Muscle of leg (tissue), 11 donors: ENCODE results near the gene PMCH. TPM values are rescaled to one million over a fixed set of nuclear protein-coding genes. Genes with fewer than 3 reads are reported as not detected.
A peak's percentile ranks its signal among the peaks of the same experiment; 100 is the strongest.

ENCODE experiments used
- DNase-seq: peaks from one replicate; pipeline ENCODE4 v3.0.0; 2013
- H3K27ac ChIP-seq: one replicate; pipeline ENCODE4 v1.5.1; 2013; ENCODE audit warnings: mild to moderate bottlenecking, low read length, control low read depth
- H3K27me3 ChIP-seq: one replicate; pipeline ENCODE4 v1.6.1; 2013; ENCODE audit warnings: low read length; ENCODE audit not compliant: control insufficient read depth, insufficient read depth
- H3K36me3 ChIP-seq: one replicate; pipeline ENCODE4 v1.6.1; 2013; ENCODE audit warnings: low read length; ENCODE audit not compliant: control insufficient read depth, insufficient read depth
- H3K4me1 ChIP-seq: one replicate; pipeline ENCODE4 v1.6.1; 2013; ENCODE audit warnings: low read length; ENCODE audit not compliant: control insufficient read depth, insufficient read depth
- H3K4me3 ChIP-seq: one replicate; pipeline ENCODE4 v1.5.1; 2013; ENCODE audit warnings: low read length, control low read depth
- H3K9me3 ChIP-seq: replicated peaks from 2 replicates; pipeline ENCODE4 v1.6.1; 2013; ENCODE audit warnings: low read depth, low read length; ENCODE audit not compliant: control insufficient read depth
- WGBS: methylation state at CpG from one replicate; pipeline ENCODE4 v1.1.5; 2013; ENCODE audit warnings: missing lambda C conversion rate; ENCODE audit not compliant: insufficient coverage; 5-methylcytosine and 5-hydroxymethylcytosine counted together
- polyA plus RNA-seq, 8 donors: library from polyadenylated mRNA; unstranded; fragments of 120-200 nt; gene quantifications; one replicate each; pipeline versions ENCODE4 v1.2.1 to v1.2.3, GENCODE V29; 2013; ENCODE audit warnings: inconsistent platforms in 1 of 8, low replicate concordance in 1 of 8; ENCODE audit not compliant: insufficient read length in 8 of 8, insufficient read depth in 1 of 8
- total RNA-seq: library from RNA; stranded (reverse); fragments of 120-200 nt; gene quantifications from one replicate; pipeline ENCODE4 v1.2.4, GENCODE V29; 2013

The PMCH gene
- total and polyA plus RNA-seq, 9 donors = 0.24 to 0.48 (median 0.36) TPM; not detected in 3

GRCh38 chr12:102201436-102202061 is 3.9 kb upstream of the PMCH start:
- Histone ChIP-seq H3K4me3 (no peak overlapping the region), H3K36me3 (no peaks in the 10 kb centered on the region), H3K4me1 (no peaks in the 10 kb centered on the region), H3K27ac (no peak overlapping the region), H3K9me3 (no peaks in the 10 kb centered on the region), H3K27me3 (no peaks in the 10 kb centered on the region)
- DNase-seq = no peak
- 100% methylated on average over 2 of the region's 3 CpGs for WGBS

GRCh38 chr12:102195826-102196225 is 1.8 kb downstream of the PMCH start:
- no CpG with 5 or more reads among the region's 4 CpGs for WGBS
- no peaks in the 10 kb centered on the region for H3K4me1 ChIP-seq
- no peak overlapping the region for H3K4me3 ChIP-seq
- H3K27me3 ChIP-seq = no peaks in the 10 kb centered on the region
- no peaks in the 10 kb centered on the region for H3K36me3 ChIP-seq
- H3K9me3 ChIP-seq = no peaks in the 10 kb centered on the region
- DNase-seq = no peak
- no peak overlapping the region for H3K27ac ChIP-seq

GRCh38 chr12:102182635-102183034 is 15.0 kb downstream of the PMCH start:
- no CpG with 5 or more reads among the region's 2 CpGs for WGBS

GRCh38 chr12:102174761-102175160 is 22.9 kb downstream of the PMCH start:
- Histone ChIP-seq H3K9me3 (no peaks in the 10 kb centered on the region), H3K27ac (no peak overlapping the region), H3K36me3 (no peaks in the 10 kb centered on the region), H3K4me1 (no peaks in the 10 kb centered on the region), H3K4me3 (no peak overlapping the region), H3K27me3 (no peaks in the 10 kb centered on the region)
- DNase-seq = no peak
- no CpG with 5 or more reads among the region's 2 CpGs for WGBS

More at GRCh38 chr12:102182635-102183034, 15.0 kb downstream of the PMCH start:
- no peaks in the 10 kb centered on the region for H3K9me3 ChIP-seq
- no peaks in the 10 kb centered on the region for H3K36me3 ChIP-seq
- H3K27me3 ChIP-seq = no peaks in the 10 kb centered on the region
- peak; percentile 4 for DNase-seq
- no peak overlapping the region for H3K4me3 ChIP-seq
- H3K27ac ChIP-seq = no peak overlapping the region
- no peaks in the 10 kb centered on the region for H3K4me1 ChIP-seq

GRCh38 chr12:102174117-102174516 is 23.5 kb downstream of the PMCH start:
- H3K27me3 ChIP-seq = no peaks in the 10 kb centered on the region
- H3K4me3 ChIP-seq = no peak overlapping the region
- peak; percentile 10 for DNase-seq
- H3K9me3 ChIP-seq = no peaks in the 10 kb centered on the region
- no CpG with 5 or more reads among the region's 2 CpGs for WGBS
- no peaks in the 10 kb centered on the region for H3K4me1 ChIP-seq
- H3K27ac ChIP-seq = no peak overlapping the region
- H3K36me3 ChIP-seq = no peaks in the 10 kb centered on the region

GRCh38 chr12:102172436-102172835 is 25.2 kb downstream of the PMCH start:
- peak; percentile 76 for DNase-seq
- no peaks in the 10 kb centered on the region for H3K27me3 ChIP-seq
- H3K4me1 ChIP-seq = no peaks in the 10 kb centered on the region
- no peaks in the 10 kb centered on the region for H3K9me3 ChIP-seq
- H3K27ac ChIP-seq = peak overlapping the region; percentile 39
- H3K4me3 ChIP-seq = no peak overlapping the region
- no peaks in the 10 kb centered on the region for H3K36me3 ChIP-seq

- Histone ChIP-seq H3K27me3 (no peaks in the 10 kb centered on the region), H3K36me3 (no peaks in the 10 kb centered on the region), H3K4me3 (no peak overlapping the region), H3K4me1 (no peaks in the 10 kb centered on the region), H3K27ac (peak overlapping the region; percentile 39), H3K9me3 (no peaks in the 10 kb centered on the region)
- no peak for DNase-seq
Observed at GRCh38 chr12:102171951-102172350, 25.7 kb downstream of the PMCH start.

GRCh38 chr12:102169922-102170621 is 27.6 kb downstream of the PMCH start:
- Histone ChIP-seq H3K9me3 (no peaks in the 10 kb centered on the region), H3K27me3 (no peaks in the 10 kb centered on the region), H3K27ac (no peak overlapping the region), H3K4me1 (no peaks in the 10 kb centered on the region), H3K4me3 (no peak overlapping the region), H3K36me3 (no peaks in the 10 kb centered on the region)
- 88% methylated on average over 1 of the region's 2 CpGs for WGBS
- DNase-seq = peak; percentile 55

- Histone ChIP-seq H3K27me3 (no peaks in the 10 kb centered on the region), H3K4me1 (no peaks in the 10 kb centered on the region), H3K9me3 (no peaks in the 10 kb centered on the region), H3K4me3 (no peak overlapping the region), H3K27ac (no peak overlapping the region), H3K36me3 (no peaks in the 10 kb centered on the region)
- DNase-seq = no peak
Observed at GRCh38 chr12:102167821-102168604, 29.6 kb downstream of the PMCH start.

- no peaks in the 10 kb centered on the region for H3K36me3 ChIP-seq
- H3K9me3 ChIP-seq = no peaks in the 10 kb centered on the region
- H3K4me1 ChIP-seq = no peaks in the 10 kb centered on the region
- H3K27me3 ChIP-seq = no peaks in the 10 kb centered on the region
- no CpG with 5 or more reads among the region's 1 CpG for WGBS
- DNase-seq = no peak
- no peak overlapping the region for H3K27ac ChIP-seq
- H3K4me3 ChIP-seq = no peak overlapping the region
Observed at GRCh38 chr12:102163383-102163782, 34.2 kb downstream of the PMCH start.
